Body of pancreas (tissue), 4 donors: ENCODE results near the gene LRP8.

Experiments
- CTCF ChIP-seq, 7 experiments: fragments of 450-650 bp in 4 of 7; fragments of 200-600 bp in 3 of 7; sonication (generic) in 3 of 7; IDR thresholded peaks; one replicate each; pipeline ENCODE4 v1.5.1; 2016 to 2019; ENCODE audit warnings: antibody characterized with exemption in 7 of 7
- POLR2A ChIP-seq, 3 donors: fragments of 450-650 bp; IDR thresholded peaks; one replicate each; pipeline ENCODE4 v1.6.1; 2016; ENCODE audit warnings: antibody characterized with exemption in 3 of 3, mild to moderate bottlenecking in 2 of 3

GRCh38 chr1:53340660-53341520 lies 13.0 kb upstream of the LRP8 start:
- TF ChIP-seq CTCF (IDR thresholded peaks at IDR 0.05) (no peak), POLR2A (IDR thresholded peaks at IDR 0.05) (no peak)
